Dermis lymphatic vessel endothelial cell (primary cell): ENCODE data around the gene HOXA2. TPM values are rescaled to one million over a fixed set of nuclear protein-coding genes. Genes with fewer than 3 reads are reported as not detected.

ENCODE experiments used
- total RNA-seq: library from RNA; depleted of rRNA; stranded (reverse); fragments of >200 nt; gene quantifications from 2 replicates; pipeline ENCODE4 v1.2.1, GENCODE V29; 2014

The HOXA2 gene
- 0.11 and 0.43 TPM in 2 replicates for total RNA-seq

GRCh38 chr7:27102581-27103442 lies at the start of gene HOXA2:
Gene HOXA2 (minus strand): TSS chr7:27102683. CDS start chr7:27102500, 183 bp downstream.

GRCh38 chr7:27147199-27148030 lies 44.9 kb upstream of the HOXA2 start, which contains the start of gene HOXA6:
Gene HOXA6 (minus strand): TSS chr7:27147774. CDS start chr7:27147749, 25 bp downstream.

GRCh38 chr7:27143023-27143949 lies 40.8 kb upstream of the HOXA2 start, which contains the start of gene HOXA5:
Gene HOXA5 (minus strand): TSS chr7:27143681. CDS start chr7:27143607, 74 bp downstream.

GRCh38 chr7:27130540-27131389 lies 28.3 kb upstream of the HOXA2 start, which contains the start of gene HOXA4:
Gene HOXA4 (minus strand): TSS chr7:27130757. CDS start chr7:27130733, 24 bp downstream.

GRCh38 chr7:27095897-27096767 lies 6.4 kb downstream of the HOXA2 start, which contains the start of gene HOXA1:
Gene HOXA1 (minus strand): TSS chr7:27096000. CDS start chr7:27095912, 88 bp downstream.

Other genes starting within 250 kb of the HOXA2 start
- 10.5 and 14.1 TPM in 2 replicates for gene SKAP2, start 238.1 kb downstream of the HOXA2 start, total RNA-seq
- gene HOXA1, start 6.7 kb downstream of the HOXA2 start, total RNA-seq, result 0.43 and 0.65 TPM in 2 replicates
- gene HOXA4, start 28.1 kb upstream of the HOXA2 start, total RNA-seq, result 0.43 and 0.65 TPM in 2 replicates
- 2.3 and 10.7 TPM in 2 replicates for gene HOXA5, start 41.0 kb upstream of the HOXA2 start, total RNA-seq
- gene HOXA6, start 45.1 kb upstream of the HOXA2 start, total RNA-seq, result 1.8 and 2.7 TPM in 2 replicates
- gene HOXA3, start 49.9 kb upstream of the HOXA2 start, total RNA-seq, result 2.8 and 5.4 TPM in 2 replicates
- gene HOXA7, start 54.0 kb upstream of the HOXA2 start, total RNA-seq, result 1.4 and 2.5 TPM in 2 replicates
- 2.6 and 3.8 TPM in 2 replicates for gene HOXA9, start 62.9 kb upstream of the HOXA2 start, total RNA-seq
- gene HOXA10, start 71.6 kb upstream of the HOXA2 start, total RNA-seq, result 1.0 and 1.8 TPM in 2 replicates
- gene HOXA11, start 82.5 kb upstream of the HOXA2 start, total RNA-seq, result 0.09 and 0.11 TPM in 2 replicates
- not detected in 2 replicates for gene HOXA13, start 97.4 kb upstream of the HOXA2 start, total RNA-seq
- not detected in 2 replicates for gene EVX1, start 140.1 kb upstream of the HOXA2 start, total RNA-seq